ENCODE results near the gene BLOC1S6. TPM values are rescaled to one million over a fixed set of nuclear protein-coding genes. Genes with fewer than 3 reads are reported as not detected.

BLOC1S6 gene
- total RNA-seq, 1 experiment from 2014 or later, result 68.8 TPM

- no peak for DNase-seq (ENCODE audit: low read depth, low spot score)
- in situ Hi-C loops (cut with HindIII; ENCODE audit: low pct_unique_long_range_greater_than_20kb, low sequenced_read_pairs), result no loop called here
Observed at GRCh38 chr15:45650889-45651525, 63.8 kb downstream of the BLOC1S6 start.

DNA sequence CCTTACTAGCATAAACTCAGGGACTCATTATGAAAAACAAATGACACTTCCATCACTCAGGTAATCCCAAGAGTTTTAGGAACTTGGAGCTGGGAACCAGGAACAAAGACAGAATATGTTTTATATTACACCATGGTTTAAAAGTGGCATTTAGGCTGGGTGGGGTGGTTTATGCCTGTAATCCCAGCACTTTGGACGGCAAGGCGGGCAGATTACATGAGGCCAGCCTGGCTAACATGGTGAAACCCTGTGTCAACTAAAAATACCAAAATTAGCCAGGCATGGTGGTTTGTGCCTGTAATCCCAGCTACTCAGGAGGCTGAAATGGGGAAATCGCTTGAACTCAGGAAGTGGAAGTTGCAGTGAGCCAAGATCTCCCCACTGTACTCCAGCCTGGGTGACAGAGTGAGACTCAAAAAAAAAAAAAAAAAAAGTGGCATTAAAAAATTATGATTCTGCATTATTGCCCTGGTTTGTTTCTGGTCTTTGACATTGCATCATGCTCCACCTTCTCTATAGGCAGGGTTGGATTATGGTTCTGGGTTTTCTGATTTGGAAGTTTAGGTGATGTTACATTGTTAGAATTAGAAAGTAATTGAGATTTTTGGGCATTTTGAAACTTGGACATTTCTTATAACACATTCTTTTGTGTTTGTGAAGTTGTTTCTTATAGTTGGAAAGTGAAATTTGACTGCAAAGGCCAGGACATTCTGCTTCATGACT is 66.7 kb downstream of the BLOC1S6 start:
- DNase-seq (ENCODE audit: low read depth, low spot score), result no peak
- in situ Hi-C loops (cut with HindIII; ENCODE audit: low pct_unique_long_range_greater_than_20kb, low sequenced_read_pairs), result no loop called here

DNA sequence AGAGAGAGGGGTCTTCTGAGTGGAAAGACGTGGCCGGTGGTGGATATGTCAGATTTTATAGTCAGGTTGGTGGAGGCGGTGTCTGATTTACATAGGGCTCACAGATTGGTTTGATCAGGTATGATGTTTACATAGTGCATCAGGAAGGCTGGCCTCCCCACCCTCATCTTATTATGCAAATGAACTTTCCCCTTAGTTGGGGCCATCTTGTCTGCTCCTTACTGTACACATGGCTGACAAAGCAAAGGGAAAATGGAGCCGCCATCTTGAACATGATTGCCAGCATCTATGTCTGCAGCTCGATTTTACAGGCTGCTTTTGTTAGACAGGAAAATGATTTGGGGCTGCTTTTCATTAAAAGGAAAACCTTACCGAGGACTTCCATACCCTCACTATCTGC is 67.6 kb downstream of the BLOC1S6 start:
- in situ Hi-C loops (cut with HindIII; ENCODE audit: low pct_unique_long_range_greater_than_20kb, low sequenced_read_pairs), result no loop called here
- no peak for DNase-seq (ENCODE audit: low read depth, low spot score)

DNA sequence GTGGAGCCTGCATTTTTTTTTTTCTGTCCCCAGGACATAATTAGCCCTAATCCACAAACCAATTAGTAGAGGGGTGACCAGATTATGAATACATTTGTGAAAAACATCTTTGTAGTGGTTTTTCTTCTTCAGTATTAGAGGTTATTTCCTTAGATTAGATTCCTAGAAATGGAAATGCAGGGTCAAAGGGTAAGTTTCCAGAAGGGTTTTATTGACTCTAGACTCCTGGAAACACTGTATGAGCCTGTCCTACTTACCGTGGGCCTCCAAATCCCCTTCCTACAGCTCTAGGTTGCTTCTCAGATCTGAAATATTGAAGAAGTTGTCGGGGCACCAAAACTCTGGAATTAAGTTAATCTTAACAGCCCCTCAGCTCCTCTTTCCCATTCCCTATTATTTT is 70.1 kb downstream of the BLOC1S6 start:
- in situ Hi-C loops (cut with HindIII; ENCODE audit: low pct_unique_long_range_greater_than_20kb, low sequenced_read_pairs), result no loop called here
- no peak for DNase-seq (ENCODE audit: low read depth, low spot score)

- no peak for DNase-seq (ENCODE audit: low read depth, low spot score)
- in situ Hi-C loops (cut with HindIII; ENCODE audit: low pct_unique_long_range_greater_than_20kb, low sequenced_read_pairs), result no loop called here
Observed at GRCh38 chr15:45657764-45658545, 70.8 kb downstream of the BLOC1S6 start.

Small RNA genes within 50 kb of the gene (small RNA-seq; reads per million reads assigned to genes)
- 0 reads per million in 2 experiments for gene DPPA5P2
- gene RF00019, result 0 reads per million in 2 experiments

Other genes with a start within 250 kb of the BLOC1S6 start
- 0.85 and 2.9 TPM in 2 replicates for gene GATM, start 208.8 kb upstream of the BLOC1S6 start, total RNA-seq (2014; rRNA removed; shearing (Covaris generic))
- gene SLC30A4, start 64.6 kb upstream of the BLOC1S6 start, total RNA-seq (2014; rRNA removed; shearing (Covaris generic)), result 4.2 and 4.3 TPM in 2 replicates
- 13.4 and 15.0 TPM in 2 replicates for gene SQOR, start 47.6 kb downstream of the BLOC1S6 start, total RNA-seq (2014; rRNA removed; shearing (Covaris generic))